Placental epithelial cell (primary cell): ENCODE data around the gene IHH. TPM values are rescaled to one million over a fixed set of nuclear protein-coding genes. Genes with fewer than 3 reads are reported as not detected.

Experiments used
- small RNA-seq: library from RNA; depleted of rRNA; stranded (forward); fragments of <200 nt; gene quantifications from one replicate; pipeline ENCODE3, GENCODE V24; 2012
- total RNA-seq: library from RNA; depleted of rRNA; stranded (reverse); fragments of >200 nt; gene quantifications from 2 replicates; pipeline ENCODE4 v1.2.3, GENCODE V29; 2012

The IHH gene
- under 0.01 TPM in 1 of 2 replicates, not detected in the other for total RNA-seq

DNA sequence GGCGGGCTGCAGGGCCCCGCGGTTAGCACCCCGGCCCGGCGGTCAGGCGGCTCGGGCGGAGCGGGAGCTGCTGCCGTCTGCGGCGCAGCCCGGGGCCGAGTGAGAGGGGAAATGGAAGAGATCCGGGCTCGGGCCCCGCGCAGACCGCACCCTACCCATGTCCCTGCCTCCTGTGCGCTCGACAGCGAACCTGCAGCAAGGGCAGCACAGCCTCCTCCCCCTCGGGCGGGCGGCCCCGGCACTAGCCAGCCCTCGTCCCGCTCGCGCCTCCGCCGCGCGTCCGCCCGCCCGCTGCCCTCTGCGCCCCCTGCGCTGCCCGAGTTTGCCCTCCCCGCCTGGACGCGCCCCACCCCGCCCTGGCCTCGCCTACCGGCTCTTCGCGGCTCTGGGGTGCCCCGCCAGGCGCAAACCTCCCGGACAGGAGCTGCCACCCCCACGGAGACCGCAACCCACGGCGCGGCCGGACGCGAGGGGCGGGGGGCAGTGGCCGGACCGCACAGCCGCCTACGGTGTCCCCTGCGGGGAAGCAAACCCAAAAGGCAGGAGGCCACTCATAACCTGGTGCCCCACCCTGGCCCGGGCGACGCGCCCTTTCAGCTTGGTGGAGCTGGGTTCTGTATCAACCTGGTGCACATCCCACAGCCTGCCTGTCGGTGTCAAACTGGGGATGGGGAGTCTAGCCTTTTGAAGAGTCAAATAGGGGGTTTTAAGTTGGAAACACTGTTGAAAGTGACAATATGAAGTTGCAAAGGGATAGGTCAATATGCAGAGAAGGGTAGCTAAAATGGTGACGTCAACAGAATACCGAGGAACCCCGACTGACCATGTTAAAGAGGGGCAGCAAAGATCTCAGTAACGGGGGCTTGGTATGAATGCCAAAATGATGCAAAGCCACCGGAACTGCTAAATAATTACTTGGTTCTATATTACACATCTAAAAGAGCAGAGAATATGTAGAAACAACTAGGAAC is at the start of gene IHH:
Gene IHH, minus strand, starts transcription at position 101 of the 971 bp plus-strand sequence. CDS start 454 bp downstream, outside the sequence.

GRCh38 chr2:219041252-219041651 is 19.5 kb downstream of the IHH start, which contains the start of gene CFAP65:
Gene CFAP65, minus strand, starts transcription at chr2:219041516. Its CDS starts 2,468 bp downstream, at chr2:219039048.

Small RNA genes within 50 kb of the gene (small RNA-seq; reads per million reads assigned to genes)
- gene MIR3131 = not detected
- not detected for gene RN7SL764P

Other genes with a start within 250 kb of the IHH start
- not detected in 2 replicates for gene PRKAG3, start 229.1 kb downstream of the IHH start, total RNA-seq
- 1.1 and 21.2 TPM in 2 replicates for gene WNT6, start 201.1 kb downstream of the IHH start, total RNA-seq
- under 0.01 and 0.11 TPM in 2 replicates for gene WNT10A, start 180.1 kb downstream of the IHH start, total RNA-seq
- not detected in 2 replicates for gene CDK5R2, start 101.3 kb downstream of the IHH start, total RNA-seq
- gene FEV, start 75.7 kb downstream of the IHH start, total RNA-seq = not detected in 2 replicates
- not detected in 2 replicates for gene CRYBA2, start 67.5 kb downstream of the IHH start, total RNA-seq
- not detected in 2 replicates for gene CFAP65, start 19.4 kb downstream of the IHH start, total RNA-seq
- 21.9 and 23.6 TPM in 2 replicates for gene NHEJ1, start 99.9 kb upstream of the IHH start, total RNA-seq
- 0.54 and 2.0 TPM in 2 replicates for gene SLC23A3, start 109.1 kb upstream of the IHH start, total RNA-seq
- 13.4 and 14.5 TPM in 2 replicates for gene CNPPD1, start 116.0 kb upstream of the IHH start, total RNA-seq
- 75.0 and 85.6 TPM in 2 replicates for gene RETREG2, start 117.4 kb upstream of the IHH start, total RNA-seq
- 31.4 and 37.8 TPM in 2 replicates for gene ZFAND2B, start 145.9 kb upstream of the IHH start, total RNA-seq
- gene ABCB6, start 158.0 kb upstream of the IHH start, total RNA-seq = 16.1 and 38.0 TPM in 2 replicates
- gene ATG9A, start 168.7 kb upstream of the IHH start, total RNA-seq = 36.1 and 71.0 TPM in 2 replicates
- 34.9 and 45.5 TPM in 2 replicates for gene ANKZF1, start 168.9 kb upstream of the IHH start, total RNA-seq
- gene GLB1L, start 184.5 kb upstream of the IHH start, total RNA-seq = 28.3 and 33.0 TPM in 2 replicates
- gene STK16, start 184.6 kb upstream of the IHH start, total RNA-seq = 30.2 and 77.9 TPM in 2 replicates
- gene TUBA4B, start 192.3 kb upstream of the IHH start, total RNA-seq = not detected in 2 replicates
- gene TUBA4A, start 193.0 kb upstream of the IHH start, total RNA-seq = 5.1 and 69.6 TPM in 2 replicates
- gene DNAJB2, start 218.4 kb upstream of the IHH start, total RNA-seq = 63.2 and 74.1 TPM in 2 replicates
- gene PTPRN, start 248.5 kb upstream of the IHH start, total RNA-seq = under 0.01 and 0.11 TPM in 2 replicates